HG03066 (cell line): ENCODE data around the gene CCDC178.

ENCODE experiments used
- ATAC-seq: cut with Tn5 transposase; IDR thresholded peaks from one replicate; pipeline ENCODE4 v1.9.1; 2021; ENCODE audit warnings: low read depth; ENCODE audit not compliant: unreplicated experiment

CCDC178 gene

GRCh38 chr18:33135951-33136660 lies 304.4 kb downstream of the CCDC178 start:
- no peak for ATAC-seq

GRCh38 chr18:33132657-33133056 lies 307.9 kb downstream of the CCDC178 start:
- ATAC-seq, result no peak

- no peak for ATAC-seq
These were observed 311.9 kb downstream of the CCDC178 start for GRCh38 chr18:33128581-33128980.

DNA sequence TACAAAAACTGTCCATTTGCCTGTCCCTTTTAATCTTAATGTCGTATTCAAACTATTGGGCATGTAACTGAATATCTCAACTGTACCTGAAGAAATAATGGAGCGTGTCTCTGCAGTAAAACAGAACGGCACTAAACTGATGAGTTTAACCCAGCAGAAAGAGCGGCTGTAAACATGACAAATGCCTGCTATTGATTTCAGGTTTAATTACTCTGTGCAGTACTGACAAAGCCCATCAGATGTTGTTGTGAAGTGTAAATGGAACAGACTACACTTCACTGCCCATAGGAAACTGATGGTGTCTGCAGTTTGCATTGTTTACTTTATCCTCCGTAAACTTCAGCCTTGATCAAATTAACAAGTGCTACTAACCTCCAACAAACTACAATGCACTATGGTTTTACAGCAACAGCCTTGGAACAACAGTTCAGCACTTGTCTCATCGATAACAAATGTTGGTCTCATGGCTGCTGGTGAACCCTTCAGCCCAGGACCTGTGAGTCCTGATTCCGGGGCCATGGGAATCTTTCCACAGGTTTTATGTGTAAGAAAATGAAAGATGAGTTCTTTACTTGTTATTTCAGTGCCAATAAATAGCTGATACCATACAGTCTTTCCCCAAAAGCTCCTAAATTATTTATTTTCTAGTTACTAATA lies 316.5 kb downstream of the CCDC178 start:
- ATAC-seq, result no peak

DNA sequence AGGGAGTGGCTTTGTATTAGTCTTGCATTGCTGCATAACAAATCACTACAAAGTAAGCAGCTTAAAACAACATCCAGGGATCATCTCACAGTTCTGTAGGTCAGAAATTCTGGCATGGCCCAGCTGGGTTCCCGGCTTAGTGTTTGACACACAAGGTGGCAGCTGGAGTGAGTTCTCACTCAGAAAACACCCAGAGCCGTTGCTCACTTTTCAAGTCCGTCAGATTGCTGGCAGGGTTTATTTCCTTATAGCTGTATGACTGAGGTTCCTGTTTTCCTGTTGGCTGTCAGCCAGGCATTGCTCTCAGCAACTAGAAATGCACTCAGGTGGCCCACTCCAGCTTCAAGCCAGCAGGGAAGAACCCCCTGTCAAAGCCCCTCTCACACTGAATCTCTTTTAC lies 324.1 kb downstream of the CCDC178 start:
- ATAC-seq, result no peak

GRCh38 chr18:33115917-33116316 lies 324.6 kb downstream of the CCDC178 start:
- no peak for ATAC-seq

DNA sequence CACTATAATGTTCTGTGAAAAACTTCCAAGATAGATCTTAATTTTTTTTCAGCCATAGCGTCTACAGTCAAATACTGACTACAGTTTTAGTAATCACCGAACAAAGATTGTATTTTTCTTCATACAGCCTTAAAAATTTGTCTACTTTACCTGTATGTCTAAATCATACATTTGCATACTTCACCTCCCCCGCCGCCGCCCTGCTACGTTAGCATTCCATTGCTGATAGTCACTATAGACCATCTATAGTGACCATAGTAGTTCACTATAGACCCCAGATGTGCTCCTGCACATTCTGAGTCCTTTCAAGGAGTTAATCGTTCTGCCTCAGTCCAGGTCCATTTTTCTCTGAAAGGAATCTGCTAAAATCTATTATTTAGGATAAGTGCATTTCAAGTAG lies 325.0 kb downstream of the CCDC178 start:
- no peak for ATAC-seq

DNA sequence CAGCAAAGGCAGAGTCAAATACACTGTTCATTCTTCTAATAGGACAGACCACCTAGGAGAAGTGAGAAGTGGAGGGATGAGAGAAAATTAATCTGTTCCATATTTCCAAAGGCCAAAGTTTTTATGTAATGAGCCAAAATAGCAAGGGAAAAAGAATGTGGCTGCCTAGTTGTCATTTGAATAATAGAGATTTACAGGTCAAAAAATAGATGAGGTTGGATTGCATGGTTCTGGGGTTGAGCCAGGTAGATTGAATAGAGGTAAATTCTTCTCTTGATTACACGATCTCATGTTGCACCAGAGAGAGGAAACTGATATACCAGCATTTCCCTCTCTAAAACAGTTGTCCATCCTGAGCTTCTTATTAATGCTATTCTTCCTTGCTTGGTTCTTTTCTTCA lies 325.8 kb downstream of the CCDC178 start:
- ATAC-seq, result no peak

- no peak for ATAC-seq
These were observed 327.1 kb downstream of the CCDC178 start for GRCh38 chr18:33113416-33113815.

DNA sequence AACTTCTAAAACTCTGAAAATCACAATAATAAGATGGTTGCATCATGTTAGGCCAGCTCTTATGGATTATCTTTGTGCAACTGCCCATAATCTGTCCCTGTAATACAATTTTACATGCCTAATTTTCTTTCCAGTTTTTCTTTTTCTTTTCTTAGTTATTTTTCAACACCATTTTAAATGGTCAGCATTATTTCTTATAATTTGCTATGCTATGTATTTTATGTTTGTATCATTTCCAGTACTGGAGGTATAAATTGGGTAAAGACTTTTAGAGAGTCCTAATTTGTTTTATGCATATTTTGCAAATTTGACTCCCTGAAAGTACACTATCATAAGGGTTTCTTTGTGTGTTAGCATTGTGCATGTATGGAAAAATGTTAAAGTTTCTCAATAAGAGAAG lies 333.0 kb downstream of the CCDC178 start:
- ATAC-seq, result no peak

DNA sequence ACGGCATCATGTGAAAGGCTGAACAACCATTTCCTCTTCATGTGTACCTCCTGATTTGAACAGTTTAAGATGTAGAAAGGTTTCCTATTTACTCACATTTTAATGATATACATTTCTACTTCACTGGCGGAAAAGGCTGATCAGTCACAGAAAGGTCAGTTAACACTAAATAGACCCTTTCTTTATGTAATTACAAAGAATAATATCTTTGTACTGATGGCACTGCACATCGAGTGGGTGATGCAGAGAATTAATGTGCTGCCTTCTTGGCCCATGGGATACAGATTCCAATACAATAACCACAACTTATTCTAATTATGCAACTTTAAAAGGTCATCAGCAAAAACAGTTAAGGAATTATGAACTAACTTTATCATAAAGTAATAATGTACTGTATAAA lies 339.2 kb downstream of the CCDC178 start:
- ATAC-seq, result no peak

GRCh38 chr18:33099626-33100025 lies 340.9 kb downstream of the CCDC178 start:
- ATAC-seq, result no peak

- no peak for ATAC-seq
These were observed 343.4 kb downstream of the CCDC178 start for GRCh38 chr18:33097126-33097525.

GRCh38 chr18:33090461-33090860 lies 350.1 kb downstream of the CCDC178 start:
- no peak for ATAC-seq

DNA sequence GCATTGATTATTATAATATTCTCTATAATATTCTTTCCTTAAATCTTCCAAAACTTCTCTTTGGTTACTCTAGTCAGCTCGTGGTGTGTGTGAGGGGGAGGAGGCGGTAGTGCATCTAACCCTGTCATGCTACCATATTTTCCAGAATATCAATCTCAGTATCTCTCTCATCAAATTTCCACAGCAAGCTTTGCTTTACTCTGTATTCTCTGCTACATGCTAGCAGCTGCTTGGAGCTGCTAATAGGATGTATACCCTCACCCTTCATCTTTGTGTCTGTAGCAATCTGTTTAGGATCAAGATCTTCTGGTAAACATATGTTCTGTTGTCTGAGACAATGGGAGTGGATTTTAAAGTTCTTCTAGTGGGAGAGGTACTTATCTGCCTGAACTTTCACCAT lies 363.9 kb downstream of the CCDC178 start:
- ATAC-seq, result no peak

DNA sequence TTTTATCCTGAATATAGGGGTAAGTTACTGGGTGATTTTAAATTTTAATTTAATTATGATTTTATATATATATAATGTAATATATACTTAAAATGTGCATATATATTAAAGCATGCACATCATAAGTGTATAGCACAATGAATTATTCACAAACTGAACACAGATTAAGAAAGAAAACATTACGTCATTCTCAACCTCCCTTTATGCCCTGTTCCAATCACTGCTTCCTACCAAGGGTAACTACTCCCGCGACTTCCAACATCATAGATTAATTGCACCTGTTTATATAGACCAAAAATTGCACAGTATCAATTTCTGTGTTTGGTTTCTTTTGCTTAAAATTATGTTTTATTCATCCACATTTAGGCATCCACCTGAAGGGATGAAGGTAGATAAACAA lies 366.4 kb downstream of the CCDC178 start:
- no peak for ATAC-seq

GRCh38 chr18:33062834-33063364 lies 377.6 kb downstream of the CCDC178 start:
- ATAC-seq, result no peak

DNA sequence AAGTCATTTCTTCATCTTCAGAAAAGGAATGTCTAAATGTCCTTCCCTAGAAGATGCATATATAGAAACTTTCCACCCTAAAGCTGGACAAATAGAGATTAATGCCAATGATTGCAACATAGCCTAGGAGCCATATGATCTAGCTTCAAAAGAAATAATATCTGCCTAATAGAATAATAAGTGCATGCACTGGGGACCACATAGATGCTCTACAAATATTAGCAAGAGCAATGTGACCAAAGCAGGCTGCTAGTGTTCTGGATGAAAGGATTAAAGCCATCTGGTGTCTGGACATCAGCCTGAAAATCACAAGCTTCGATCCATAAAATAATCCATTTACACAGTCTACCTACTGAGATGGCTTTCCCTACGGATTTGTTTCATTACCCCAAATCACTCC lies 387.6 kb downstream of the CCDC178 start:
- ATAC-seq, result no peak

- no peak for ATAC-seq
These were observed 389.1 kb downstream of the CCDC178 start for GRCh38 chr18:33051407-33051806.

- no peak for ATAC-seq
These were observed 400.3 kb downstream of the CCDC178 start for GRCh38 chr18:33040213-33040612.

DNA sequence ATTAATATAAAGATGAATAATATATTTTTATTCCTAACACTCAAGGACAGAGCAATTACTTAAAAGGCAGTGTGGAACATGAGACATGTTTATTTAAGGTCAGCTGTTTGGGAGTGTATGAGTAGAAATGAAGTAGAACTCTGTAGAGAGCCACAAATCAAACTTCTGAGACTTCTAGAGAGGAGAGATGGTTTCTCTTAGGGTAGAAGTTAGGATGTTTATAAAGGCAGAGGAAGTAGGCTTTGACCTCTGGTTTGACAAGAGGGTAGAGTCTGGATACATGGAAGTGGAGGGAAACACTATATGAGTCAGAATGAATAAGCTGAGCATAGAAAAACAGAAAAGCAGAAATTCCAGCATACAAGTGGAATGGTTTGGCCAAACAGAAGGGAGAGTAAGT lies 405.6 kb downstream of the CCDC178 start:
- ATAC-seq, result no peak

DNA sequence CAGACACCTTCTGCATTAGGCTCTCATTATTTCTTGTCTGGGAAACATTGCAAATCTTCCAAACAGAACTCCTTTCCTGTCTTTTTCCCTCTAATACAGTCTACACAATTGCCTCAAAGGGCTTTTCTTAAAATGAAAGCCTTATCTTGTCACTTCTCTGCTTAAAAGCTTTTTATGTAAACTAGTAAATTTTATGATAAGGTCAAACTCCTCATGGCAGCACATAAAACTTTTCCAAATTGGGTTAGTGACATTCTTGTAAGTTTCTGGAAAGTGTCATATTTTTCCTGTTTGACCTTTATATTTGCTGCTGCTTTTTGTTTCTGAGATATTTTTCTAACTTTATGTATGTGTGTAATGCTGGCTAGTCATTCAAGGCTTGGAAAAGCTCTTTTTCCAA lies 406.3 kb downstream of the CCDC178 start:
- ATAC-seq, result no peak
